Mesendoderm (in vitro differentiated cells): Measurements from ENCODE around the gene BCL11A.

ENCODE experiments used
- DNase-seq: peaks from one replicate; pipeline ENCODE4 v3.0.0; 2013
- H2AK5ac ChIP-seq: 2 replicates; pipeline ENCODE4 v1.6.1; 2013; ENCODE audit warnings: low read length, inconsistent platforms
- H2BK120ac ChIP-seq: 2 replicates; pipeline ENCODE4 v1.6.1; 2013; ENCODE audit warnings: low read depth, mild to moderate bottlenecking, low read length, moderate library complexity, mixed read lengths
- H2BK15ac ChIP-seq: replicated peaks from 2 replicates; pipeline ENCODE4 v1.6.1; 2013; ENCODE audit warnings: low read depth, mild to moderate bottlenecking, moderate library complexity
- H2BK5ac ChIP-seq: 2 replicates; pipeline ENCODE4 v1.6.1; 2013; ENCODE audit warnings: low read length, inconsistent platforms
- H3K18ac ChIP-seq: 2 replicates; pipeline ENCODE4 v1.6.1; 2013; ENCODE audit warnings: mild to moderate bottlenecking, low read length, mixed read lengths
- H3K23ac ChIP-seq: one replicate; pipeline ENCODE4 v1.6.1; 2013; ENCODE audit warnings: low read length
- H3K27ac ChIP-seq: 2 replicates; pipeline ENCODE4 v1.5.1; 2013; ENCODE audit warnings: low read depth, mild to moderate bottlenecking, inconsistent platforms, low read length, moderate library complexity
- H3K27me3 ChIP-seq: 2 replicates; pipeline ENCODE4 v1.6.1; 2013; ENCODE audit warnings: low read length, control low read depth, mild to moderate bottlenecking, inconsistent platforms; ENCODE audit not compliant: insufficient read depth, poor library complexity
- H3K36me3 ChIP-seq: 2 replicates; pipeline ENCODE4 v1.6.1; 2013; ENCODE audit warnings: low read length, inconsistent platforms; ENCODE audit not compliant: control insufficient read depth, insufficient read depth
- H3K4ac ChIP-seq: one replicate; pipeline ENCODE4 v1.6.1; 2013; ENCODE audit warnings: low read depth, mild to moderate bottlenecking, low read length, moderate library complexity
- H3K4me1 ChIP-seq: 2 replicates; pipeline ENCODE4 v1.6.1; 2013; ENCODE audit warnings: low read depth, low read length, inconsistent platforms; ENCODE audit not compliant: control insufficient read depth
- H3K4me2 ChIP-seq: 2 replicates; pipeline ENCODE4 v1.6.1; 2013; ENCODE audit warnings: low read length
- H3K4me3 ChIP-seq: 2 replicates; pipeline ENCODE4 v1.5.1; 2013; ENCODE audit warnings: mild to moderate bottlenecking, low read length
- H3K56ac ChIP-seq: one replicate; pipeline ENCODE4 v1.6.1; 2013; ENCODE audit warnings: low read length
- H3K79me1 ChIP-seq: 2 replicates; pipeline ENCODE4 v1.6.1; 2013; ENCODE audit warnings: low read length, inconsistent platforms
- H3K79me2 ChIP-seq: 2 replicates; pipeline ENCODE4 v1.6.1; 2013; ENCODE audit warnings: mild to moderate bottlenecking, low read length; ENCODE audit not compliant: control insufficient read depth, insufficient read depth
- H3K9ac ChIP-seq: 2 replicates; pipeline ENCODE4 v1.6.1; 2013; ENCODE audit warnings: low read length, inconsistent platforms
- H4K5ac ChIP-seq: one replicate; pipeline ENCODE4 v1.6.1; 2013; ENCODE audit warnings: low read length
- H4K8ac ChIP-seq: one replicate; pipeline ENCODE4 v1.6.1; 2013; ENCODE audit warnings: low read depth, mild to moderate bottlenecking, control low read depth, low read length, moderate library complexity
- WGBS: extraction: QIAGEN DNeasy Blood & Tissue Kit; methylation state at CpG from one replicate; pipeline ENCODE4 v1.1.7; 2013; ENCODE audit warnings: low lambda C conversion rate, missing lambda C conversion rate; ENCODE audit not compliant: insufficient coverage; ENCODE audit errors: extremely low coverage; 5-methylcytosine and 5-hydroxymethylcytosine counted together

Gene BCL11A

GRCh38 chr2:60548845-60549237, 4.6 kb downstream of the BCL11A start:
- Histone ChIP-seq H3K23ac (no peak overlapping the region), H4K5ac (no peak overlapping the region), H3K79me1 (peaks cover 8% of the 10 kb centered on the region), H3K56ac (peak overlapping the region; percentile 99), H2BK5ac (no peak overlapping the region), H3K4ac (no peak overlapping the region), H3K4me2 (peak overlapping the region; percentile 58), H3K27ac (no peak overlapping the region), H3K4me1 (no peaks in the 10 kb centered on the region), H2BK120ac (peak overlapping the region; percentile 63), H2BK15ac (no peak overlapping the region), H3K9ac (peak overlapping the region; percentile 92), H4K8ac (no peak overlapping the region), H3K79me2 (peaks cover 69% of the 10 kb centered on the region), H3K27me3 (no peaks in the 10 kb centered on the region), H3K4me3 (peak overlapping the region; percentile 82), H2AK5ac (no peak overlapping the region), H3K36me3 (peaks cover 10% of the 10 kb centered on the region), H3K18ac (peak overlapping the region; percentile 94)
- DNase-seq, result no peak
- WGBS, result 100% methylated on average over 1 of the region's 9 CpGs

- Histone ChIP-seq H3K4ac (no peak overlapping the region), H2BK5ac (no peak overlapping the region), H3K9ac (no peak overlapping the region), H3K56ac (no peak overlapping the region), H2BK15ac (no peak overlapping the region), H2AK5ac (no peak overlapping the region), H3K18ac (no peak overlapping the region), H4K5ac (no peak overlapping the region), H2BK120ac (no peak overlapping the region), H3K4me3 (no peak overlapping the region), H3K36me3 (peaks cover 12% of the 10 kb centered on the region), H3K79me2 (peaks cover 72% of the 10 kb centered on the region), H3K4me2 (no peak overlapping the region), H4K8ac (no peak overlapping the region), H3K23ac (no peak overlapping the region), H3K4me1 (no peaks in the 10 kb centered on the region), H3K27ac (no peak overlapping the region), H3K79me1 (peaks cover 10% of the 10 kb centered on the region), H3K27me3 (no peaks in the 10 kb centered on the region)
- WGBS, result no CpG with 5 or more reads among the region's 4 CpGs
- no peak for DNase-seq
These were observed 5.1 kb downstream of the BCL11A start for GRCh38 chr2:60548311-60548710.

GRCh38 chr2:60547841-60548240, 5.6 kb downstream of the BCL11A start:
- H3K79me1 ChIP-seq, result peaks cover 10% of the 10 kb centered on the region
- H3K4ac ChIP-seq, result no peak overlapping the region
- no peak overlapping the region for H4K8ac ChIP-seq
- H3K9ac ChIP-seq, result no peak overlapping the region
- no peak for DNase-seq
- H2BK120ac ChIP-seq, result no peak overlapping the region
- H2BK15ac ChIP-seq, result no peak overlapping the region
- H2BK5ac ChIP-seq, result no peak overlapping the region
- H3K56ac ChIP-seq, result no peak overlapping the region
- no peak overlapping the region for H3K18ac ChIP-seq
- H3K4me1 ChIP-seq, result no peaks in the 10 kb centered on the region
- H3K27ac ChIP-seq, result no peak overlapping the region
- H3K79me2 ChIP-seq, result peaks cover 72% of the 10 kb centered on the region
- H3K4me3 ChIP-seq, result no peak overlapping the region
- peaks cover 12% of the 10 kb centered on the region for H3K36me3 ChIP-seq
- H2AK5ac ChIP-seq, result no peak overlapping the region
- H4K5ac ChIP-seq, result no peak overlapping the region
- no peaks in the 10 kb centered on the region for H3K27me3 ChIP-seq
- no peak overlapping the region for H3K4me2 ChIP-seq
- no peak overlapping the region for H3K23ac ChIP-seq

- WGBS, result no CpG with 5 or more reads among the region's 6 CpGs
- peaks cover 10% of the 10 kb centered on the region for H3K79me1 ChIP-seq
- no peak overlapping the region for H2AK5ac ChIP-seq
- H3K56ac ChIP-seq, result no peak overlapping the region
- H3K18ac ChIP-seq, result no peak overlapping the region
- H4K5ac ChIP-seq, result no peak overlapping the region
- H3K4me3 ChIP-seq, result no peak overlapping the region
- H3K9ac ChIP-seq, result no peak overlapping the region
- no peaks in the 10 kb centered on the region for H3K4me1 ChIP-seq
- no peak for DNase-seq
- peaks cover 12% of the 10 kb centered on the region for H3K36me3 ChIP-seq
- H3K27me3 ChIP-seq, result no peaks in the 10 kb centered on the region
- no peak overlapping the region for H2BK15ac ChIP-seq
- peaks cover 68% of the 10 kb centered on the region for H3K79me2 ChIP-seq
- H2BK5ac ChIP-seq, result no peak overlapping the region
- H2BK120ac ChIP-seq, result no peak overlapping the region
- H3K4ac ChIP-seq, result no peak overlapping the region
- no peak overlapping the region for H3K4me2 ChIP-seq
- no peak overlapping the region for H3K27ac ChIP-seq
- no peak overlapping the region for H3K23ac ChIP-seq
- peak overlapping the region; percentile 40 for H4K8ac ChIP-seq
These were observed 6.6 kb downstream of the BCL11A start for GRCh38 chr2:60546756-60547420.

- Histone ChIP-seq H3K36me3 (peaks cover 12% of the 10 kb centered on the region), H3K27ac (no peak overlapping the region), H2BK120ac (no peak overlapping the region), H4K5ac (no peak overlapping the region), H3K4ac (no peak overlapping the region), H3K56ac (no peak overlapping the region), H2AK5ac (no peak overlapping the region), H3K27me3 (no peaks in the 10 kb centered on the region), H3K4me1 (no peaks in the 10 kb centered on the region), H3K4me2 (no peak overlapping the region), H3K18ac (no peak overlapping the region), H3K23ac (no peak overlapping the region), H3K79me2 (peaks cover 66% of the 10 kb centered on the region), H2BK5ac (no peak overlapping the region), H3K4me3 (no peak overlapping the region), H3K79me1 (peaks cover 13% of the 10 kb centered on the region), H3K9ac (no peak overlapping the region), H4K8ac (no peak overlapping the region), H2BK15ac (no peak overlapping the region)
- no peak for DNase-seq
- WGBS, result no CpG with 5 or more reads among the region's 9 CpGs
These were observed 8.4 kb downstream of the BCL11A start for GRCh38 chr2:60544954-60545560.

GRCh38 chr2:60544062-60544461, 9.4 kb downstream of the BCL11A start:
- no peak overlapping the region for H3K4ac ChIP-seq
- no peak overlapping the region for H4K5ac ChIP-seq
- no peak overlapping the region for H3K4me2 ChIP-seq
- no peak overlapping the region for H3K56ac ChIP-seq
- H2BK5ac ChIP-seq, result no peak overlapping the region
- peaks cover 1% of the 10 kb centered on the region for H3K4me1 ChIP-seq
- no peak overlapping the region for H3K9ac ChIP-seq
- peaks cover 12% of the 10 kb centered on the region for H3K36me3 ChIP-seq
- no peak overlapping the region for H2BK120ac ChIP-seq
- H2AK5ac ChIP-seq, result no peak overlapping the region
- no peak overlapping the region for H4K8ac ChIP-seq
- DNase-seq, result no peak
- H3K23ac ChIP-seq, result no peak overlapping the region
- H3K79me2 ChIP-seq, result peaks cover 60% of the 10 kb centered on the region
- no CpG with 5 or more reads among the region's 7 CpGs for WGBS
- no peak overlapping the region for H3K27ac ChIP-seq
- H3K79me1 ChIP-seq, result peaks cover 15% of the 10 kb centered on the region
- H2BK15ac ChIP-seq, result no peak overlapping the region
- no peak overlapping the region for H3K18ac ChIP-seq
- no peak overlapping the region for H3K4me3 ChIP-seq
- no peaks in the 10 kb centered on the region for H3K27me3 ChIP-seq
